ENCODE results near the gene ALDH9A1.
"Not testable (repeated sequence)": the region's sequence is repeated elsewhere in the genome, so short reads cannot be mapped to it uniquely, and the experiment has no call there.

Gene ALDH9A1

GRCh38 chr1:165712764-165713163, 14.4 kb upstream of the ALDH9A1 start:
- H3K4me3 ChIP-seq (ENCODE audit: low read depth, low read length) = no peak overlapping the region
- H3K9ac ChIP-seq (ENCODE audit: low read depth, low read length) = no peak overlapping the region
- no peaks in the 10 kb centered on the region for H3K36me3 ChIP-seq (ENCODE audit: control insufficient read depth, insufficient read depth, low read length)
- no peaks in the 10 kb centered on the region for H3K4me1 ChIP-seq (ENCODE audit: control insufficient read depth, insufficient read depth, low read length)
- no peaks in the 10 kb centered on the region for H3K9me3 ChIP-seq (ENCODE audit: control insufficient read depth, insufficient read depth, low read length)
- no peaks in the 10 kb centered on the region for H3K27me3 ChIP-seq (ENCODE audit: control insufficient read depth, insufficient read depth, low read length)

- no peak overlapping the region for H3K4me3 ChIP-seq (ENCODE audit: low read depth, low read length)
- no peak overlapping the region for H3K9ac ChIP-seq (ENCODE audit: low read depth, low read length)
- H3K27me3 ChIP-seq (ENCODE audit: control insufficient read depth, insufficient read depth, low read length) = no peaks in the 10 kb centered on the region
- H3K4me1 ChIP-seq (ENCODE audit: control insufficient read depth, insufficient read depth, low read length) = no peaks in the 10 kb centered on the region
- no peaks in the 10 kb centered on the region for H3K36me3 ChIP-seq (ENCODE audit: control insufficient read depth, insufficient read depth, low read length)
- H3K9me3 ChIP-seq (ENCODE audit: control insufficient read depth, insufficient read depth, low read length) = no peaks in the 10 kb centered on the region
Observed at GRCh38 chr1:165707984-165708706, 9.8 kb upstream of the ALDH9A1 start.

GRCh38 chr1:165703648-165704047, 5.3 kb upstream of the ALDH9A1 start:
- no peaks in the 10 kb centered on the region for H3K4me1 ChIP-seq (ENCODE audit: control insufficient read depth, insufficient read depth, low read length)
- H3K4me3 ChIP-seq (ENCODE audit: low read depth, low read length) = no peak overlapping the region
- H3K9me3 ChIP-seq (ENCODE audit: control insufficient read depth, insufficient read depth, low read length) = no peaks in the 10 kb centered on the region
- H3K27me3 ChIP-seq (ENCODE audit: control insufficient read depth, insufficient read depth, low read length) = no peaks in the 10 kb centered on the region
- no peaks in the 10 kb centered on the region for H3K36me3 ChIP-seq (ENCODE audit: control insufficient read depth, insufficient read depth, low read length)
- H3K9ac ChIP-seq (ENCODE audit: low read depth, low read length) = no peak overlapping the region

- H3K36me3 ChIP-seq (ENCODE audit: control insufficient read depth, insufficient read depth, low read length); H3K27me3 ChIP-seq (ENCODE audit: control insufficient read depth, insufficient read depth, low read length); H3K4me3 ChIP-seq (ENCODE audit: low read depth, low read length); H3K4me1 ChIP-seq (ENCODE audit: control insufficient read depth, insufficient read depth, low read length); H3K9me3 ChIP-seq (ENCODE audit: control insufficient read depth, insufficient read depth, low read length); H3K9ac ChIP-seq (ENCODE audit: low read depth, low read length): not testable (repeated sequence)
Observed at GRCh38 chr1:165701922-165702321, 3.6 kb upstream of the ALDH9A1 start.

- Histone ChIP-seq H3K27me3 (ENCODE audit: control insufficient read depth, insufficient read depth, low read length) (no peaks in the 10 kb centered on the region), H3K4me3 (ENCODE audit: low read depth, low read length) (no peak overlapping the region), H3K36me3 (ENCODE audit: control insufficient read depth, insufficient read depth, low read length) (no peaks in the 10 kb centered on the region), H3K9me3 (ENCODE audit: control insufficient read depth, insufficient read depth, low read length) (no peaks in the 10 kb centered on the region), H3K9ac (ENCODE audit: low read depth, low read length) (no peak overlapping the region), H3K4me1 (ENCODE audit: control insufficient read depth, insufficient read depth, low read length) (no peaks in the 10 kb centered on the region)
Observed at GRCh38 chr1:165699577-165699976, 1.2 kb upstream of the ALDH9A1 start.

GRCh38 chr1:165698761-165699052, 345 bp upstream of the ALDH9A1 start:
- Histone ChIP-seq H3K9ac (ENCODE audit: low read depth, low read length) (peak overlapping the region; percentile 89), H3K4me3 (ENCODE audit: low read depth, low read length) (peak overlapping the region; percentile 61), H3K9me3 (ENCODE audit: control insufficient read depth, insufficient read depth, low read length) (no peaks in the 10 kb centered on the region), H3K36me3 (ENCODE audit: control insufficient read depth, insufficient read depth, low read length) (no peaks in the 10 kb centered on the region), H3K4me1 (ENCODE audit: control insufficient read depth, insufficient read depth, low read length) (no peaks in the 10 kb centered on the region), H3K27me3 (ENCODE audit: control insufficient read depth, insufficient read depth, low read length) (no peaks in the 10 kb centered on the region)

GRCh38 chr1:165697491-165697880, 876 bp downstream of the ALDH9A1 start:
- H3K9me3 ChIP-seq (ENCODE audit: control insufficient read depth, insufficient read depth, low read length) = no peaks in the 10 kb centered on the region
- H3K4me1 ChIP-seq (ENCODE audit: control insufficient read depth, insufficient read depth, low read length) = no peaks in the 10 kb centered on the region
- no peak overlapping the region for H3K9ac ChIP-seq (ENCODE audit: low read depth, low read length)
- no peaks in the 10 kb centered on the region for H3K27me3 ChIP-seq (ENCODE audit: control insufficient read depth, insufficient read depth, low read length)
- H3K4me3 ChIP-seq (ENCODE audit: low read depth, low read length) = peak overlapping the region; percentile 97
- H3K36me3 ChIP-seq (ENCODE audit: control insufficient read depth, insufficient read depth, low read length) = no peaks in the 10 kb centered on the region

- no peaks in the 10 kb centered on the region for H3K4me1 ChIP-seq (ENCODE audit: control insufficient read depth, insufficient read depth, low read length)
- H3K4me3 ChIP-seq (ENCODE audit: low read depth, low read length) = no peak overlapping the region
- H3K9me3 ChIP-seq (ENCODE audit: control insufficient read depth, insufficient read depth, low read length) = no peaks in the 10 kb centered on the region
- H3K27me3 ChIP-seq (ENCODE audit: control insufficient read depth, insufficient read depth, low read length) = no peaks in the 10 kb centered on the region
- H3K9ac ChIP-seq (ENCODE audit: low read depth, low read length) = no peak overlapping the region
- no peaks in the 10 kb centered on the region for H3K36me3 ChIP-seq (ENCODE audit: control insufficient read depth, insufficient read depth, low read length)
Observed at GRCh38 chr1:165696625-165697100, 1.7 kb downstream of the ALDH9A1 start.

GRCh38 chr1:165695031-165695430, 3.3 kb downstream of the ALDH9A1 start:
- H3K4me1 ChIP-seq (ENCODE audit: control insufficient read depth, insufficient read depth, low read length) = no peaks in the 10 kb centered on the region

GRCh38 chr1:165688046-165688445, 10.3 kb downstream of the ALDH9A1 start:
- no peaks in the 10 kb centered on the region for H3K9me3 ChIP-seq (ENCODE audit: control insufficient read depth, insufficient read depth, low read length)
- no peak overlapping the region for H3K9ac ChIP-seq (ENCODE audit: low read depth, low read length)
- H3K36me3 ChIP-seq (ENCODE audit: control insufficient read depth, insufficient read depth, low read length) = peaks cover 5% of the 10 kb centered on the region
- H3K27me3 ChIP-seq (ENCODE audit: control insufficient read depth, insufficient read depth, low read length) = no peaks in the 10 kb centered on the region
- no peaks in the 10 kb centered on the region for H3K4me1 ChIP-seq (ENCODE audit: control insufficient read depth, insufficient read depth, low read length)
- no peak overlapping the region for H3K4me3 ChIP-seq (ENCODE audit: low read depth, low read length)

More at GRCh38 chr1:165695031-165695430, 3.3 kb downstream of the ALDH9A1 start:
- no peak overlapping the region for H3K4me3 ChIP-seq (ENCODE audit: low read depth, low read length)
- no peak overlapping the region for H3K9ac ChIP-seq (ENCODE audit: low read depth, low read length)
- no peaks in the 10 kb centered on the region for H3K27me3 ChIP-seq (ENCODE audit: control insufficient read depth, insufficient read depth, low read length)
- no peaks in the 10 kb centered on the region for H3K9me3 ChIP-seq (ENCODE audit: control insufficient read depth, insufficient read depth, low read length)
- H3K36me3 ChIP-seq (ENCODE audit: control insufficient read depth, insufficient read depth, low read length) = peaks cover 4% of the 10 kb centered on the region

GRCh38 chr1:165686971-165687433, 11.4 kb downstream of the ALDH9A1 start:
- peaks cover 5% of the 10 kb centered on the region for H3K36me3 ChIP-seq (ENCODE audit: control insufficient read depth, insufficient read depth, low read length)
- no peaks in the 10 kb centered on the region for H3K4me1 ChIP-seq (ENCODE audit: control insufficient read depth, insufficient read depth, low read length)
- H3K9me3 ChIP-seq (ENCODE audit: control insufficient read depth, insufficient read depth, low read length) = no peaks in the 10 kb centered on the region
- H3K9ac ChIP-seq (ENCODE audit: low read depth, low read length) = no peak overlapping the region
- H3K4me3 ChIP-seq (ENCODE audit: low read depth, low read length) = no peak overlapping the region
- no peaks in the 10 kb centered on the region for H3K27me3 ChIP-seq (ENCODE audit: control insufficient read depth, insufficient read depth, low read length)

- Histone ChIP-seq H3K9me3 (ENCODE audit: control insufficient read depth, insufficient read depth, low read length) (no peaks in the 10 kb centered on the region), H3K27me3 (ENCODE audit: control insufficient read depth, insufficient read depth, low read length) (no peaks in the 10 kb centered on the region), H3K36me3 (ENCODE audit: control insufficient read depth, insufficient read depth, low read length) (peaks cover 5% of the 10 kb centered on the region), H3K9ac (ENCODE audit: low read depth, low read length) (no peak overlapping the region), H3K4me3 (ENCODE audit: low read depth, low read length) (no peak overlapping the region), H3K4me1 (ENCODE audit: control insufficient read depth, insufficient read depth, low read length) (no peaks in the 10 kb centered on the region)
Observed at GRCh38 chr1:165686121-165686970, 12.0 kb downstream of the ALDH9A1 start.

Measured in iPS-15b (cell line).